GM21526 (cell line): ENCODE data around the gene SPATA9.

Source experiments
- ATAC-seq: cut with Tn5 transposase; IDR thresholded peaks from one replicate; pipeline ENCODE4 v1.9.1; 2021; ENCODE audit warnings: moderate library complexity; ENCODE audit not compliant: unreplicated experiment, low FRiP score

Gene SPATA9

DNA sequence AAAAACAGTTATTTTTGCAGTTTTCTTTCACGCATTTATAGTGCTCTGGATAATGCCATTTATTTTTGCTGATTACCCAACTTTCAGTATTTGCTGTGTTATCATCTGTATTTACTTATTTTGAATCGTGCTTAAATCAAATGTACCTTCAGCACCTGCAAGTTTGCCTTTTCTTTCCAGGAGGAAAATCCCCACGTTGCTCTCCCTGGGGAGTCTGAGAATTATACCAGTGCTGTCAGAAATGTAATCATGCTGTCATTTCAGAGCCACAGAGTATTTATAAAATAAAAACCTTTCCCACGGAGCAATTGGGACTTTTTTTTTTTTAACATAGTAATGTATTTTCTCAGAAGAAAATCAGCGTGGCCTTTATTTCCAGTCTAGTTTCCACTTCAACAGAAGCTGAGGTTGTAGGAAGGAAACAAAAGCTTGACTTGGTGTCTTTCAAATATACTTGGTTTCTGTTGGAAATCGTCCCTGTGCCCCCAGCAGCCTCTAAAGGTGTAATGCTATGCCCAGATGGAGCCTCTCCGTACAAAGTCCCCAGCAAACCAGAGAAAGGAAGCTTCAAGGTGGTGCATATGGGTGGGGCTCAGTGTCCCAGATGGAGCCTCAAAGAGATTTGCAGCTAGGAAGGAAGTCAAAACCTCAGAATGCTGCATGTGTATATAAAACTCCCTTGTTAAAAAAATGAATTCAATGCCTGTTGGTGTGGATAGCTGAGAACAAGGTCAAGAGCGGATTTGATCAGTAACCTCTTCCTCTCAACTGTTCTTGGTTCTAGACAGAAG lies 60.8 kb downstream of the SPATA9 start:
- no peak for ATAC-seq

DNA sequence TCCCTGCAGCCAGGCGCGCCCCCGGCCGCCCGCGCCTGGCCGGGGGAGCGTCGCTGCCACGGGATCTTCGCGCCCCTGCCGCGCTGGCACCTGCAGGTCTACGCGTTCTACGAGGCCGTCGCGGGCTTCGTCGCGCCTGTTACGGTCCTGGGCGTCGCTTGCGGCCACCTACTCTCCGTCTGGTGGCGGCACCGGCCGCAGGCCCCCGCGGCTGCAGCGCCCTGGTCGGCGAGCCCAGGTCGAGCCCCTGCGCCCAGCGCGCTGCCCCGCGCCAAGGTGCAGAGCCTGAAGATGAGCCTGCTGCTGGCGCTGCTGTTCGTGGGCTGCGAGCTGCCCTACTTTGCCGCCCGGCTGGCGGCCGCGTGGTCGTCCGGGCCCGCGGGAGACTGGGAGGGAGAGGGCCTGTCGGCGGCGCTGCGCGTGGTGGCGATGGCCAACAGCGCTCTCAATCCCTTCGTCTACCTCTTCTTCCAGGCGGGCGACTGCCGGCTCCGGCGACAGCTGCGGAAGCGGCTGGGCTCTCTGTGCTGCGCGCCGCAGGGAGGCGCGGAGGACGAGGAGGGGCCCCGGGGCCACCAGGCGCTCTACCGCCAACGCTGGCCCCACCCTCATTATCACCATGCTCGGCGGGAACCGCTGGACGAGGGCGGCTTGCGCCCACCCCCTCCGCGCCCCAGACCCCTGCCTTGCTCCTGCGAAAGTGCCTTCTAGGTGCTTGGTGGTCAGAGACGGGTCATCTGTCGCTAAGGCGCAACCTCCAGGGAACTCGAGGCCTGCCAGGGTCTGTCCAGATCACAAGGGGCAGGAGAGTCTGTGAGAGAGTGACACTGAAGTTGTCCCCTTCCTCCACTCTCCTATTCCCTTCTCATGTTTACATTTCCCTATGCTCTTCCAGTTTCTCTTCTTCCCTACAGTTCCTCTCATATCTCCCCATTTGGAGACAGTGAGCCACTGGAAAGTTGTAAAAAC lies 61.6 kb downstream of the SPATA9 start:
- ATAC-seq = peak; percentile 47

DNA sequence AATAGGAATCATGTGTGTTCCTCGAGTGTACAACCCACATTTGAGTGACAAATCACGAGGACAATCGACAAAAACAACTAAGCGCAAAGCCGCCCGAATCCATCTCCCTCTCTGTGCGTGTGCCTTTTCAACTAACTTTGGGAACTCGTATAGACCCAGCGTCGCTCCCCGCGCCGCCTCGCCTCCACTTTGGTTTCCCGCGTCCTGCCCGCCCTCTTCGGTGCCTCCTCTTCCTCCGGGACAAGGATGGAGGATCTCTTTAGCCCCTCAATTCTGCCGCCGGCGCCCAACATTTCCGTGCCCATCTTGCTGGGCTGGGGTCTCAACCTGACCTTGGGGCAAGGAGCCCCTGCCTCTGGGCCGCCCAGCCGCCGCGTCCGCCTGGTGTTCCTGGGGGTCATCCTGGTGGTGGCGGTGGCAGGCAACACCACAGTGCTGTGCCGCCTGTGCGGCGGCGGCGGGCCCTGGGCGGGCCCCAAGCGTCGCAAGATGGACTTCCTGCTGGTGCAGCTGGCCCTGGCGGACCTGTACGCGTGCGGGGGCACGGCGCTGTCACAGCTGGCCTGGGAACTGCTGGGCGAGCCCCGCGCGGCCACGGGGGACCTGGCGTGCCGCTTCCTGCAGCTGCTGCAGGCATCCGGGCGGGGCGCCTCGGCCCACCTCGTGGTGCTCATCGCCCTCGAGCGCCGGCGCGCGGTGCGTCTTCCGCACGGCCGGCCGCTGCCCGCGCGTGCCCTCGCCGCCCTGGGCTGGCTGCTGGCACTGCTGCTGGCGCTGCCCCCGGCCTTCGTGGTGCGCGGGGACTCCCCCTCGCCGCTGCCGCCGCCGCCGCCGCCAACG lies 62.5 kb downstream of the SPATA9 start, which contains the start of gene GPR150:
Gene GPR150, plus strand, starts transcription at position 58 of the 840 bp plus-strand sequence. Its CDS starts 189 bp downstream, at position 247.
- ATAC-seq = peak; percentile 53

- ATAC-seq = no peak
These were observed 63.2 kb downstream of the SPATA9 start for GRCh38 chr5:95619514-95620029.

GRCh38 chr5:95619096-95619495 lies 63.7 kb downstream of the SPATA9 start:
- no peak for ATAC-seq

GRCh38 chr5:95617057-95617456 lies 65.7 kb downstream of the SPATA9 start:
- ATAC-seq = no peak

DNA sequence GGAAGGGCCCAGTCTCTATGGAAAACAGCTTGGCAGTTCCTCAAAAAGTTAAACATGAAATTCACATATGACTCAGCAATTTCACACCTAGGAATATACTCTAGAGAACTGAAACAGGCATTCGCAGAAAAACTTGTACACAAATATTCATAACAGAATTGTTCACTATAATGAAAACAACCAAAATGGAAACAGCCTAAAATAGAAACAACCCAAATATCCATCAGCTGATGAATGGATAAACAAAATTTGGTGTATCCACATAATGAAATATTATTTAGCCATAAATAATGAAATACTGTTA lies 67.7 kb downstream of the SPATA9 start:
- no peak for ATAC-seq

DNA sequence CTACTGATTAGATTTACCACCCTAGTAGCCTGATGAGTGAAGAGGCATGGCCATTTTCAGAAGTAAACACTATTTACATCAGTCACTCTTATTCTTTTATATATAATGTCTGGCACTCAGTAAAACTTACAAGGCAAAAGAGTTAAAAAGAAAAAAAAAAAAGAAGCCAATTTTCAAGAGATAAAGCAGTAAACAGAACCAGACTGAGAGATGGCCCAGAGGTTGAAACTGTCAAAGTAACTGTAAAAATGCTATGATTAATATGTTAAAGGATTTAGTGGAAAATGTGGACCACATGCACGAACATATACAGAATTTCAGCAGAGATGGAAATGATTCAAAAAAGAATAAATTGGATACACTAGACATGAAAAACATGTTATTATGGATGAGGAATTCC lies 69.3 kb downstream of the SPATA9 start:
- ATAC-seq = no peak

DNA sequence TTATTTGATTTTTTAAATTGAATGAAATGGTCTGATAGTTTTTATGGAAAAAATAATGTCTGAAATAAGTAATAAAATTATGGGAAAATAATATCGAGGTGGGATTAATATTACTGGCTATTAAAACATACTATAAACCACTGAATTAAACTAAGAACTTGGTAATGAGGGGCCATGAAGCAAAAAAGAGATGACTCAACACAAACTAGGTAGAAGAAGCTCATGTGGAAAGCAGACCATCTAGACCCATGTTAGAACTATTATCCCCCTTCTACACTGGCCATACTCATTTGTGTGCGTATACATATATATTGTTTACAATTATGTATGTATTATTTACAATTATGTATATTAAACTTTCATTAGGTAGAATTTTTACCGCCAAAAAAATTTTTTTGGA lies 71.4 kb downstream of the SPATA9 start:
- no peak for ATAC-seq

- no peak for ATAC-seq
These were observed 72.2 kb downstream of the SPATA9 start for GRCh38 chr5:95610546-95610945.

GRCh38 chr5:95609711-95610110 lies 73.1 kb downstream of the SPATA9 start:
- no peak for ATAC-seq
